HCT116 (cell line): ENCODE data around the gene SASS6. TPM values are rescaled to one million over a fixed set of nuclear protein-coding genes. Genes with fewer than 3 reads are reported as not detected.

Experiments
- ATAC-seq: fragments of 200-7000 bp; cut with Tn5 transposase; 2 replicates; pipeline ENCODE4 v1.9.1; 2020; ENCODE audit warnings: mild to moderate bottlenecking, moderate library complexity
- BruUV-seq: library from RNA; stranded (reverse); fragments of 400-500 nt; replicated peaks from 2 replicates; lab custom pipeline; 2021; lab: Mats Ljungman, UMichigan
- CTCF ChIA-PET: fragments of 300-600 bp; sonication (Branson Sonifier 250); formaldehyde crosslinking; loops from one replicate; lab custom pipeline; 2021; ENCODE audit warnings: antibody characterized with exemption; lab: Charles Lee
- POLR2A ChIA-PET: fragments of 300-600, 350-600 bp; sonication (Branson Sonifier 250); formaldehyde crosslinking; loops from one replicate; lab custom pipeline; 2021; ENCODE audit warnings: antibody characterized with exemption; lab: Charles Lee
- RAD21 ChIA-PET, 2 experiments: fragments of 300-600 bp; sonication (Branson Sonifier 250); formaldehyde crosslinking; loops; one replicate each; lab custom pipeline; 2023; ENCODE audit warnings: low total read pairs in 2 of 2; ENCODE audit not compliant: uncharacterized antibody in 2 of 2, unreplicated experiment in 2 of 2, low non-redundant PET in 1 of 2; lab: Charles Lee
- DNase-seq: peaks from one replicate; pipeline ENCODE4 v3.0.0-alpha.2; 2010; ENCODE audit warnings: low read depth, low spot score
- H2AFZ ChIP-seq: fragments of 200-600 bp; shearing (Covaris generic), sonication (generic); 2 replicates; pipeline ENCODE4 v1.6.1; 2017; ENCODE audit warnings: low read depth, mixed run types, mixed read lengths, antibody characterized with exemption, low read length; ENCODE audit not compliant: poor library complexity, severe bottlenecking
- H3K27ac ChIP-seq: 2 replicates; pipeline ENCODE4 v1.5.1; 2012; ENCODE audit warnings: low read depth, low read length
- H3K27me3 ChIP-seq: fragments of 200-600 bp; sonication (generic); 2 replicates; pipeline ENCODE4 v1.6.1; 2016; ENCODE audit warnings: mixed run types, low read length, mixed read lengths; ENCODE audit not compliant: insufficient read depth
- H3K36me3 ChIP-seq, 2 experiments: fragments of 200-500 bp in 1 of 2; fragments of 200-600 bp in 1 of 2; sonication (Bioruptor generic) in 1 of 2; sonication (generic) in 1 of 2; 2 replicates each; pipeline versions ENCODE4 v1.5.1 to v1.6.1; 2014 to 2016; ENCODE audit warnings: low read length in 2 of 2, inconsistent platforms in 1 of 2, mixed read lengths in 1 of 2, mixed run types in 1 of 2; ENCODE audit not compliant: insufficient read depth in 2 of 2, control insufficient read depth in 1 of 2
- H3K4me1 ChIP-seq, 2 experiments: fragments of 200-600 bp in 1 of 2; sonication (generic) in 1 of 2; 2 replicates each; pipeline versions ENCODE4 v1.5.1 to v1.6.1; 2012 to 2017; ENCODE audit warnings: low read length in 2 of 2, inconsistent platforms in 1 of 2, mild to moderate bottlenecking in 1 of 2, mixed read lengths in 1 of 2, mixed run types in 1 of 2, moderate library complexity in 1 of 2; ENCODE audit not compliant: insufficient read depth in 2 of 2, control insufficient read depth in 1 of 2
- H3K4me2 ChIP-seq: fragments of 200-600 bp; sonication (generic); 2 replicates; pipeline ENCODE4 v1.6.1; 2017; ENCODE audit warnings: mixed run types, low read length, mixed read lengths
- H3K4me3 ChIP-seq, 2 experiments: fragments of 200-600 bp in 1 of 2; sonication (generic) in 1 of 2; replicated peaks in 1 of 2; 2 replicates each; pipeline ENCODE4 v1.5.1; 2011 to 2016; ENCODE audit warnings: low read length in 2 of 2, control low read depth in 1 of 2, low read depth in 1 of 2, mild to moderate bottlenecking in 1 of 2, mixed read lengths in 1 of 2, mixed run types in 1 of 2
- H3K79me2 ChIP-seq: fragments of 200-600 bp; sonication (generic); 2 replicates; pipeline ENCODE4 v1.6.1; 2017; ENCODE audit warnings: mild to moderate bottlenecking, mixed run types, low read length, moderate library complexity, mixed read lengths; ENCODE audit not compliant: insufficient read depth
- H3K9ac ChIP-seq: fragments of 200-600 bp; sonication (generic); 2 replicates; pipeline ENCODE4 v1.6.1; 2016; ENCODE audit warnings: low read length, mixed read lengths
- H3K9me2 ChIP-seq: fragments of 200-600 bp; sonication (generic), shearing (Covaris generic); 2 replicates; pipeline ENCODE4 v1.6.1; 2017; ENCODE audit warnings: mixed run types, mild to moderate bottlenecking, moderate library complexity; ENCODE audit not compliant: insufficient read depth
- H3K9me3 ChIP-seq, 2 experiments: fragments of 200-500 bp in 1 of 2; fragments of 200-600 bp in 1 of 2; sonication (Bioruptor generic) in 1 of 2; sonication (generic) in 1 of 2; 2 replicates each; pipeline ENCODE4 v1.6.1; 2014 to 2017; ENCODE audit warnings: low read length in 2 of 2, mixed read lengths in 2 of 2, inconsistent platforms in 1 of 2, low read depth in 1 of 2, mild to moderate bottlenecking in 1 of 2, mixed run types in 1 of 2, moderate library complexity in 1 of 2; ENCODE audit not compliant: control insufficient read depth in 1 of 2, insufficient read depth in 1 of 2
- H4K20me1 ChIP-seq: fragments of 200-600 bp; sonication (generic), shearing (Covaris generic); 2 replicates; pipeline ENCODE4 v1.6.1; 2017; ENCODE audit warnings: mixed run types, mild to moderate bottlenecking, moderate library complexity; ENCODE audit not compliant: insufficient read depth
- CBX3 ChIP-seq: IDR thresholded peaks from 2 replicates; pipeline ENCODE4 v1.6.1; 2012; ENCODE audit warnings: low read depth
- CEBPB ChIP-seq: IDR thresholded peaks from 2 replicates; pipeline ENCODE4 v1.6.1; 2012; ENCODE audit warnings: low read depth
- EGR1 ChIP-seq: IDR thresholded peaks from 2 replicates; pipeline ENCODE4 v1.6.1; 2012; ENCODE audit warnings: low read depth
- ELF1 ChIP-seq: IDR thresholded peaks from 2 replicates; pipeline ENCODE4 v1.6.1; 2012; ENCODE audit warnings: low read depth, borderline replicate concordance
- FOSL1 ChIP-seq: IDR thresholded peaks from 2 replicates; pipeline ENCODE4 v1.6.1; 2012; ENCODE audit warnings: low read depth
- POLR2AphosphoS5 ChIP-seq: IDR thresholded peaks from 2 replicates; pipeline ENCODE4 v1.6.1; 2011; ENCODE audit warnings: mild to moderate bottlenecking, low read depth, low read length, moderate library complexity
- SP1 ChIP-seq: IDR thresholded peaks from 2 replicates; pipeline ENCODE4 v1.6.1; 2012; ENCODE audit warnings: low read depth
- TCF7L2 ChIP-seq: IDR thresholded peaks from 2 replicates; pipeline ENCODE4 v1.7.0; 2011; ENCODE audit warnings: borderline replicate concordance, inconsistent platforms; ENCODE audit not compliant: insufficient read depth, insufficient read length; ENCODE audit errors: extremely low read depth
- YY1 ChIP-seq: IDR thresholded peaks from 2 replicates; pipeline ENCODE4 v1.6.1; 2011; ENCODE audit warnings: low read length, low read depth, moderate library complexity, mild to moderate bottlenecking; ENCODE audit not compliant: insufficient replicate concordance; ENCODE audit errors: extremely low read depth
- intact Hi-C: fragments of 100-400 bp; cut with micrococcal nuclease; formaldehyde crosslinking; loops from 2 replicates; pipeline ENCODE4 v1.10.0; 2022
- total RNA-seq: library from RNA; stranded (reverse); gene quantifications from one replicate; pipeline ENCODE4 v1.2.1, GENCODE V29; 2021; ENCODE audit not compliant: unreplicated experiment
- TF ChIP-seq, protein P1 (sequence below), 3 experiments: fragments of 200-600 bp in 1 of 3; sonication (generic) in 1 of 3; IDR thresholded peaks in 2 of 3; conservative IDR thresholded peaks in 1 of 3; 2 replicates each; pipeline ENCODE4 v1.5.1; 2012 to 2017; ENCODE audit warnings: low read depth in 2 of 3, low read length in 2 of 3, antibody characterized with exemption in 1 of 3, borderline replicate concordance in 1 of 3, control low read depth in 1 of 3, mild to moderate bottlenecking in 1 of 3, mixed read lengths in 1 of 3, mixed run types in 1 of 3, moderate library complexity in 1 of 3; ENCODE audit not compliant: insufficient read depth in 1 of 3

SASS6 gene
- total RNA-seq, 1 experiment from 2014 or later: 13.7 TPM

GRCh38 chr1:100076319-100076718 is 56.4 kb downstream of the SASS6 start:
- peaks cover 0 to 2% of the 10 kb centered on the region in 2 experiments; a peak in 1 of 4 replicates for H3K4me1 ChIP-seq
- RAD21 ChIA-PET: no interaction called here
- no peak overlapping the region for H3K4me2 ChIP-seq
- CTCF ChIA-PET: interaction anchor here (1.6 kb wide), 1 partner anchor 383 kb away, joined by 4 read pairs; no protein-coding TSS in a partner anchor
- peaks cover 4% of the 10 kb centered on the region; the same call in 1 of the 2 replicates for H3K79me2 ChIP-seq
- H3K9me2 ChIP-seq: no peaks in the 10 kb centered on the region
- no peak overlapping the region for H3K9ac ChIP-seq
- H3K27ac ChIP-seq: no peak overlapping the region
- H3K9me3 ChIP-seq: no peaks in the 10 kb centered on the region
- no peaks in the 10 kb centered on the region; the same call in 1 of the 2 replicates for H4K20me1 ChIP-seq
- DNase-seq: no peak
- H3K36me3 ChIP-seq: peaks cover 13 to 35% of the 10 kb centered on the region in 2 experiments; a peak in 3 of 4 replicates
- intact Hi-C loops: no loop called here
- H3K4me3 ChIP-seq: no peak overlapping the region
- BruUV-seq: no TSS peak
- POLR2A ChIA-PET: no interaction called here
- no peak overlapping the region for H2AFZ ChIP-seq
- ATAC-seq: no peak
- H3K27me3 ChIP-seq: no peaks in the 10 kb centered on the region
- no peak for TF ChIP-seq EGR1

- H3K36me3 ChIP-seq: peaks cover 13 to 32% of the 10 kb centered on the region in 2 experiments; a peak in 3 of 4 replicates
- ChIA-PET RAD21 (no interaction called here), POLR2A (no interaction called here), CTCF (no interaction called here)
- H4K20me1 ChIP-seq: no peaks in the 10 kb centered on the region; the same call in 1 of the 2 replicates
- intact Hi-C loops: no loop called here
- peaks cover 4% of the 10 kb centered on the region; the same call in 1 of the 2 replicates for H3K79me2 ChIP-seq
- no peaks in the 10 kb centered on the region for H3K9me2 ChIP-seq
- H2AFZ ChIP-seq: no peak overlapping the region
- H3K27ac ChIP-seq: no peak overlapping the region
- TF ChIP-seq POLR2AphosphoS5 (no peak), SP1 (no peak), YY1 (no peak), CBX3 (no peak), FOSL1 (no peak), EGR1 (no peak), CEBPB (no peak), TCF7L2 (no peak), ELF1 (no peak)
- TF ChIP-seq, protein P1, sequence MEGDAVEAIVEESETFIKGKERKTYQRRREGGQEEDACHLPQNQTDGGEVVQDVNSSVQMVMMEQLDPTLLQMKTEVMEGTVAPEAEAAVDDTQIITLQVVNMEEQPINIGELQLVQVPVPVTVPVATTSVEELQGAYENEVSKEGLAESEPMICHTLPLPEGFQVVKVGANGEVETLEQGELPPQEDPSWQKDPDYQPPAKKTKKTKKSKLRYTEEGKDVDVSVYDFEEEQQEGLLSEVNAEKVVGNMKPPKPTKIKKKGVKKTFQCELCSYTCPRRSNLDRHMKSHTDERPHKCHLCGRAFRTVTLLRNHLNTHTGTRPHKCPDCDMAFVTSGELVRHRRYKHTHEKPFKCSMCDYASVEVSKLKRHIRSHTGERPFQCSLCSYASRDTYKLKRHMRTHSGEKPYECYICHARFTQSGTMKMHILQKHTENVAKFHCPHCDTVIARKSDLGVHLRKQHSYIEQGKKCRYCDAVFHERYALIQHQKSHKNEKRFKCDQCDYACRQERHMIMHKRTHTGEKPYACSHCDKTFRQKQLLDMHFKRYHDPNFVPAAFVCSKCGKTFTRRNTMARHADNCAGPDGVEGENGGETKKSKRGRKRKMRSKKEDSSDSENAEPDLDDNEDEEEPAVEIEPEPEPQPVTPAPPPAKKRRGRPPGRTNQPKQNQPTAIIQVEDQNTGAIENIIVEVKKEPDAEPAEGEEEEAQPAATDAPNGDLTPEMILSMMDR (IDR thresholded peaks at IDR 0.05 in 2 of 3, conservative IDR thresholded peaks at IDR 0.05 in 1 of 3; ENCODE audit: borderline replicate concordance in 1 of 3, insufficient read depth in 1 of 3, low read depth in 2 of 3, low read length in 2 of 3): no peak
- peaks cover 0 to 2% of the 10 kb centered on the region in 2 experiments; a peak in 1 of 4 replicates for H3K4me1 ChIP-seq
- no peak for DNase-seq
- H3K9me3 ChIP-seq: no peaks in the 10 kb centered on the region
- ATAC-seq: no peak
- H3K4me3 ChIP-seq: no peak overlapping the region
- H3K9ac ChIP-seq: no peak overlapping the region
- H3K27me3 ChIP-seq: no peaks in the 10 kb centered on the region
- H3K4me2 ChIP-seq: no peak overlapping the region
- no TSS peak for BruUV-seq
Measured at GRCh38 chr1:100075773-100076172, 57.0 kb downstream of the SASS6 start.
